Activated CD4-positive, alpha-beta T cell treated with anti-CD3 and anti-CD28 coated beads, Interleukin-10, Interleukin-2, amounts not matched to agents 100 ng/mL and 50 ng/mL, durations not matched to agents 16 hours and 8 hours (primary cell): ENCODE data around the gene ELK4.

Source experiments
- DNase-seq: peaks from one replicate; pipeline ENCODE4 v3.0.0-alpha.2; 2020

ELK4 gene

DNA sequence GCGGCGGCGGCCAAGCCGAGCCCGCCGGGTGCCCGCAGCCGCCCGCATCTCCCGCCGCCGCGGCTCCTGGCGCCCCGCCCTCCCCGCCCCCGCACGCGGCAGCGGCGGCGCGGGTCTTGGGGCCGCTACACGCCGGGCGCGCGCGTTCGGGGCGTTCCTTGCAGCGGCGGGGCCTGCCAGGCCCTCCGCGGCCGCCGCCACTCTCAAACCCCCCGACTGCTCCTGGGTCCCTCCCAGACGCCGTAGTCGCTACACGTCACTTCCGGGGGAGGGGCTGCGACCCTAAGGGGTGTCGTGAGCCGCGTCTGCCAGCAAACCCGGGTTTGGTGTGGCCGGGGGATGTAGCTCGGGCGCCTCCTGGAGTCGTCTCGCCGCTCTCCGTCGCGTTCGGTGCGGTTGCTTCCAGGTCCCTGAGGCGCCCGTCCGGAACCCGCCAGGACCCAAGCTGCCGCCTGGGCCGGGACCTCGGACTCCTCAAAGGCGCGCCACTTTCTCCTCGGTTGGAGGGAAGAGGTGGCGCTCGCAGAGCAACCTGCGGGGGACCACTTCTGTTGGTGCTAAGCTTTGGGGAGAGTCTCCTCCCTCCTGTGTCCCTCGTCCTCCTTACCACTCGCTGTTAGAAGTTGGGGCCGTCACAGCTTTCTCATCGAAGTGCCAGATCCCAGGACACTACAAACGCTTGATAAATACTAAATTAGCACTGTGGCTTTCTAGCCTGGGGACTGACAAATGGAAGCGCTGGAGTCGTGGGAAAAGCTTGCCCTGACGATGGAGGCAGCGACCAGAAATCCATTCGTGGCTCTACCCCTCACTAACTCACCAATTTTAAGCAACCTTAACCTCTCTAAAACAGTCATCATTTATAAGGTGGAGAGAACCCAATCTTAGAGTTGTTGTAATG lies at the start of gene ELK4:
Gene ELK4 (minus strand): TSS at position 244 of the 901 bp plus-strand sequence. CDS start 8,129 bp downstream, outside the sequence.
- DNase-seq, result peak; percentile 99

GRCh38 chr1:205681364-205681763 lies 49.6 kb upstream of the ELK4 start:
- no peak for DNase-seq

DNA sequence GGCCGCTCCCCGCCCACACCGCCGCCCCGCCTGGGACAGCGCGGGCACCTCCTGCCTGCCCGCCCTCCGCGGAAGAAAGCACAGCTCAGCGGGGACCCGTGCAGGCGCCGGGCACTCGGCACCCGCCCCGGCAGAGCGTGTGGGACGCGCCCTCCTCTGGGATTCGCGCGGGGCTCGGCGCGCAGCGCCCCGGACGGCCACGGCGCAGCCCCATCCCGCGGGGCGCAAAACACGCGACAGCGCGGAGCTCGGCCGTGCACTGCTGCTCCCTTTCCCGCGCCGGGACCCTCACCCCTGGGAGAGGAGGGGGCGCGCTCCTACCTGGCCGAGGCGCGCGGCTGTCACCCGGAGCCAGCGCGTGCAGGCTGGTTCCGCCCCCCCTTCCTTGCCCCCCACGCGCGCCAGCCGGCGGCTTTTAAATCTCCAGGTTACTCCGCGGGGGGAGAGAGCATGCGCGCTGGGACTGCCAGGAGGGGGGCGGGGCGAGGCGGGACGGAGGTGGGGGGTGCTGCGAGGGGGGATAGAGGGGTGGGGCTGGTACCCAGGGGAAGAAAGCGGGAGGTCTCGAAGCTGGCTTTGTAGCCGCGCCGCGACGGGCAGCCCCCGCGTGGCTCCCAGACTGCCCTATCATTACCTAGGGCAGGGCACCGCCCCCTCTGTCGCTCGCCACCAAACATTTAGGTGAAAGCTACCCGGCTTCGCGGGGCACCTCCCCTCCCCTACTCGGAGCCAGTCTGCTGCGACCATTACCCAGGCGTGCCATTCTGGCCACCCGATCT lies 48.5 kb upstream of the ELK4 start, which contains the start of gene SLC45A3:
Gene SLC45A3 (minus strand): TSS at position 437 of the 779 bp plus-strand sequence. CDS start 15,853 bp downstream, outside the sequence.
- peak; percentile 41 for DNase-seq

DNA sequence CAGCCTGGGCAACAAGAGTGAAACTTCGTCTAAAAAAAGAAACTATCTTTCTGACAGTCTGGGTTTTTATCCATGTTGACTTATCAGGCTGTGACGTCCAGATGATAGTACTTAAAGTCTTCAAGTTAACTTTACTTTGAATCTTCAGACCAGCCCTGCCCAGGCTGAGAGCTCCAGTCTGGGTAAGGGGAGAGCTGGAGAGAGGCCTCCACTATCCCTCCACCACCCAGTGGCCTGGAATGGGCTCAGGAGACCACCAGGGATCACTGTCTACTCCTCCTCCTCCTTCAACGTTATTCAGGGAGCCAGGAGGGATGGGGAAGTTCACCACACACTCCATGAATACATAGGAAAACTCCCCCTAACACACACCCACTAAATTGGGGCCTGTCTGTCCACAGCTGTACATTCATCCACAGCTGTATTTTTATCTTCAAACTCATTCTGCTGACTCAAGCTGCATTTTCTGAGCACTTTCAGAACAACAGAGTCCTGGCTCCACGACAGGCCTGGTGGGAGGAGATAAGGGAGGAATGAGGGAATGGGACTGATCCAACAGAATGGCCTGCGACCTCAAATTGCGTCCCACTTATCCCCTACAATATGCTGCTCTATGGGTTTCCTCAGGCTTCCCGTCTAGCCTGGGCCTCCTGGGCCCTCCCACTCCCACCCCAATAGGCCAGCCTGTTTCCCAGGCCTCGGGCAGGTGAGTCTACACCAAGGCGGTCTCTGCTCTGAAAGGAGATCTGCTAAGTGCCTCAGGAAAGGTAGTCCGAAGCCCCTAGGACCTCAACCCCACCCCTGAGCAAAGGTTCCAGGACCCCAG lies 46.7 kb upstream of the ELK4 start:
- no peak for DNase-seq

DNA sequence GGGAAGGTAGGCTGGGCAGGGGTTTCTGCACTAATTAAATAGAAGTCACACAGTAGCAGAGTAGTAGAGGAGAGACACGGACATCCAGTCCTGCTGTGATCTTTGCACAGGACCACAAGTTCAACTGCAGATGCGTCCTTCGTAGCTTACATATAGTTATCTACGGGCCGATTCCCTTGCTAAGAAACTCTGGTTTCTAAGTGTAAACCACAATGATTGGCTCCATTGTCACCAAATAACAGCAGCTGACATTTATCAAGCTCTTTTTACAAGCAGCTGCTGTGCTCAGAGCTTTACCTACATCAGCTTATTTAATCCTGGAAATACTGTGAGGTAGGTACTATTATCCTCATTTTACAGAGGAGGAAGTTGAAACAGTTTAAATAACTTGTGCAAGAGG lies 45.4 kb upstream of the ELK4 start:
- DNase-seq, result no peak

- DNase-seq, result no peak
Observed at GRCh38 chr1:205676597-205676996, 44.8 kb upstream of the ELK4 start.

- DNase-seq, result no peak
Observed at GRCh38 chr1:205676002-205676401, 44.2 kb upstream of the ELK4 start.

DNA sequence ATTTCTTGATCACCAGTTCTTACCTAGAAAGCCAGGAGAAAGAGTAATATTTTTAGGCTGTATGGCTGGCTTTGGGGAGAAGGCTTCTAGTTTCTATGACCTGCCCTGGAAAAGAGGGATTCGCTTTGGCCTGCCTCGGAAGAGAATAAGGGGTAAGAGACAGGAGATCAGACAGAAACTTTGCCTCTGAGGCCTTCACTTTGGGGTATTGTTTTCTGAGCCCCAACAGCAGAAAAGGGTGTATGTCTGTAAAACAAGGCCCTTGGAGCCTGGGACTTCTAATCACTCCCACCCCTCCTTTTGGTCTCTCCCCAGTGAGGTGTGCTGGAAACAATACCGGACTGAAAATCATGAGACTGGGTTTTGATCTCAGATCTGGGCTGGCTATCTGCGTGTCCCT lies 43.4 kb upstream of the ELK4 start:
- no peak for DNase-seq

DNA sequence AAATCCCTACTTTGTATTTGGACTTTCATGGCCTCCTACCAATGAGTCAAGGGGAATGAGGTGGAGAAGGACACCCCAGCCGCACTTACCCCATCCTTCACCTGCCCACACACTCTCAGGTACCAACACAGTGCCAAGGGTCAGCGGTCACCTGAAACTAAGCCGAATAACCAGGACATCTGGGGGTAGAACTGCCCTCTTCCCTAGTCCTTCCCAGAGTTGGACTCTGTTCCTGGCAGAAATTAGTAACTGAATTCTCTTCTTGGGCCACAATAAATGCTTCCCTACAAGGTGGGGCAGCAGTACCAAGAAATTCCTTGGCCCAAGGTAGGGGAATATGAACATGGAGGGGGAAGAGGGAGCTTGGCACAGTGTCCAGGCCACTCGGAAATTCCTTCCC lies 41.2 kb upstream of the ELK4 start:
- no peak for DNase-seq

DNA sequence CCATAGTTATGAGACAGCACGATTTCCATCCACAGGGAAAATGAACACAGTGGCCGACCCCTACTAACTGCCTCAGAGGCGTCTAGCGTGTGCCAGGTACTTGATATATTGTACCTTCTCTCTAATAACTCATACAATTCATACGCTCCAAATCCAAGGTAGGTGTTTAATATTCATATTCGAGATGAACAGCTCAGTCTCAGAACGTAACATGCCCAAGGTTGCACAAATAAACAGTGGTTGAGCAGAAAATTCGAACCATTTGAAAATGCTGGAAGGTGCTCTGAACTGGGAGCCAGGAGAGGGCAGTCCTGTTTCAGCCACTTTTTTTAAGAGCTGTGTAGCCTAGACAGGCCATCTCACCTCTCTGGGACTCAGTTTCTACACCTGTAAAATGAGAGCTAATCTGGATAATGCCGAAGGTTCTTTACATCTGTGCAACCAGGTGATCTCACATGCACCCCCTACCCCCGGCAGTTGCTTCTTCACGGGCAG lies 40.6 kb upstream of the ELK4 start:
- DNase-seq, result no peak

DNA sequence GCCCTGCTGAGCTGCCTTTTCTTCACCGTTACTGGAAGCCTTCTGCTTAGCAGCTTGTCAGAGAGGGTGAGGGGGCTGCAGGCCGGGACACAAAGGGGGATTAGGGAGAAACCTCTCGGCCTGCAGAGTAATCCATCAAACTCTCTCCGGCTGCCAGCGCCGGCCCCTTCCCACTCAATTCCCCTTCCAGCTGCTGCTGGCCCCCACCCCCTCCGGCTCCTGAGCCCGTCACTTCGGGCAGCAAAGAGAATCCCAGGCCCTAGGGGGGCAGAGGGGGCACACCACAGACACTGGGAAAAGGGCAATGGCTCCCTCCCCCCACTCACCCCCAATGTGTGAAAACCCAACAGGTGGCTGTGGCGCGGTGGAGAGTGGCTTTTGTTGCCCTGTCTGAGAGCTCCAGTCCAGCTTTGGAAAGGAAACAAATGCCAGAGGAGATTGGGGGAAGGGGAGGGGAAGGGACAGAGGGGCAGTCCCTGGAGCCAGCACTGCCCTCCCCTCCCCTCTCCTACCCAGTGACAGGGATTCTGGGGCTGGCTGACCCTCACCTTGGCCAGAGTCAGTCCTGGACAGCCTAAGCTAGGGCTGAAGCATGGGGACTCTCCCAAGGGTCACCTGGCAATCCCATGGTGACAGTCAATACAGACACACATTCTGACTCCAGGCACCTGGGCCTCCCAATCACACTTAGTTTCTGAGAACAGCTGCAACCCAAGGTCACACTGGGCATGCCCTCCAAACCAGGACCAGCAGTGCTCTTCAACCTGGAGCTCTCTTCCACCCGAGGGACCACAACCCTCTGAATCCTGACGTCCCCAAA lies 39.0 kb upstream of the ELK4 start:
- no peak for DNase-seq

GRCh38 chr1:205670150-205670446 lies 38.3 kb upstream of the ELK4 start:
- DNase-seq, result no peak

DNA sequence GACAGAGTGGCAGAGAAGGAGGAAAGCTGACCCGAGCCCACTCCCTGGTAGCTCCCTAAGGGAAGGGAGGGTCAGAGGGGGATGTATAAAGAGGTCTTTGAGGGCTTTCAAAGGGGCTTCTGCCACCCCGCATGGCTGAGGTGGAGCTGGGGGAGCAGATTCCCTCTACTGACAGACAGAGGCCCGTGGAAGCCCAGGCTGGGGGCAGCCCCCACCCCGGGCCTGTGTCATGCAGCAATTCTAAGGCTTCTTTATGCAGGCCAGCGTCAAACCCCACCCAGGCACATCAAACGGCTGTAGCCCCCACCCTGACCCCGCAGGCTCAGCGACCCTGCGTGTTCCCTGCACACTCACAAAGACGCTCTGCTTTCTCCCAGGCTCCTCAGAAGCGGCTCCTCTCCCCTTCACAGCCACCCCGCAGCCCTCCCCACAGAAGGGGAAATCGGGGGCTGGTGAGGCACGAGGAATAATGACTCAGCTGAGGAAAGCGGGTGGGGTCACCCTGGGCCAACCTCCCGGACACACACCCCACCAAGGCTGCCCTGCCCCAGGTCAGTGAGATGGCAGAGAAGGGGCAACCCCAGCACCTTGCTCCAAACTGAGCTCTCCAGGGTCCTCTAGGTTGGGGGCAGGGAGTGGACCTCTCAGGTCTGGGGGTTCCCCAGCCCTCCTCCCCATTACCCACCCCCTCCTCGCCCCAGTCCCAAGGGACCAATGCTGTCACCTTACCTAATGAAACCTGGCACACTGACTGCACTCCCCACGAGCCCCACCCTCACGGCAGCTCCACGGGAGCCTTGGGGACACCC lies 37.7 kb upstream of the ELK4 start:
- DNase-seq, result no peak

- no peak for DNase-seq
Observed at GRCh38 chr1:205668951-205669340, 37.1 kb upstream of the ELK4 start.

GRCh38 chr1:205667909-205668643 lies 36.3 kb upstream of the ELK4 start:
- DNase-seq, result no peak

- DNase-seq, result no peak
Observed at GRCh38 chr1:205666372-205667166, 34.8 kb upstream of the ELK4 start.

DNA sequence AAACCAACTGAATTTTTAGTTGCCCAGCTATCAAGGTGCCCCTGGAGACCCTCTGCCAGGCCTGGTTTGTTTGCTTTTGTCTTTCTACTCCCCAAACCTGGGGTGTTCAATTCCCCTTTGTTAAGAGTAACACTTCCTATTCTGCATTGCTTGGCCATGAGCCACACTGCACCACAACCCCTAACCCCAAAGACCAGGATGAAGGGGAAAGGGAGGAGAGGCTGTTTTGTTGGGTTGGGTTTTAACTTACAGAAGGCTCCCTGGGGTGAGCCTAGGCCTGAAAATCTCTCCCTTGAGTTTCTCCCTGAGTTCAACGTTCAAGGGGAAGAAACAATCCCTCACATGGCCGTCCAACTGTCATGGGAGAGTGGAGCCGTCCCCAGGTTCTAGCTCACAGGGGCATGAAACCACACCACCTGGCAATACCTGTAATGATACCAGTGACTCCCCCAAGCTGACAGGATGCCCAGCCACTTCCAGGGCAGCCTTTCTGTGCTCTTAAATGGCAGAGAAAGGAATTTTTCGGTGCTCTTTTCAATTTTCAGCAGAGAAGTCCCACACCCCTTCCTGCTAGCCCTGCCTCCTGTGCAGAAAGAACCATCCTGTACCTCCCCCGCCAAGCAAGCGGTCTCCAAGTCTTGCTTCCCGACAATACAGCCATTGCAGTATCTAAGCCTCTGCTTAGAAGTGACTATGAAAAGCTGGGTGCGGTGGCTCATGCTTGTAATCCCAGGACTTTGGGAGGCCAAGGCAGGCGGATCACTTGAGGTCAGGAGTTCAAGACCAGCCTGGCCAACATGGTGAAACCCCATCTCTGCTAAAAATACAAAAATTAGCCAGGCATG lies 33.6 kb upstream of the ELK4 start:
- no peak for DNase-seq

GRCh38 chr1:205664399-205665017 lies 32.7 kb upstream of the ELK4 start:
- no peak for DNase-seq
